ENCODE measurements around the gene AGA.

Gene AGA

GRCh38 chr4:177441803-177442622 is at the start of gene AGA:
AGA (minus strand) TSS chr4:177442437; CDS start chr4:177442375, 62 bp downstream.
- peak; percentile 96 for DNase-seq (ENCODE audit: low spot score)

- no peak for DNase-seq (ENCODE audit: low spot score)
Observed at GRCh38 chr4:177492022-177492421, 49.8 kb upstream of the AGA start.

- DNase-seq (ENCODE audit: low spot score) = no peak
Observed at GRCh38 chr4:177490769-177491168, 48.5 kb upstream of the AGA start.

GRCh38 chr4:177489471-177490246 is 47.4 kb upstream of the AGA start:
- peak; percentile 61 for DNase-seq (ENCODE audit: low spot score)

GRCh38 chr4:177487977-177488376 is 45.7 kb upstream of the AGA start:
- DNase-seq (ENCODE audit: low spot score) = peak; percentile 32

- DNase-seq (ENCODE audit: low spot score) = peak; percentile 78
Observed at GRCh38 chr4:177485528-177485927, 43.3 kb upstream of the AGA start.

GRCh38 chr4:177484613-177485021 is 42.4 kb upstream of the AGA start:
- peak; percentile 96 for DNase-seq (ENCODE audit: low spot score)

GRCh38 chr4:177483760-177484159 is 41.5 kb upstream of the AGA start:
- peak; percentile 3 for DNase-seq (ENCODE audit: low spot score)

GRCh38 chr4:177483271-177483670 is 41.0 kb upstream of the AGA start:
- DNase-seq (ENCODE audit: low spot score) = peak; percentile 27

- DNase-seq (ENCODE audit: low spot score) = no peak
Observed at GRCh38 chr4:177482367-177482766, 40.1 kb upstream of the AGA start.

GRCh38 chr4:177480795-177481194 is 38.6 kb upstream of the AGA start:
- peak; percentile 49 for DNase-seq (ENCODE audit: low spot score)

GRCh38 chr4:177479063-177479462 is 36.8 kb upstream of the AGA start:
- DNase-seq (ENCODE audit: low spot score) = no peak

- no peak for DNase-seq (ENCODE audit: low spot score)
Observed at GRCh38 chr4:177478496-177478895, 36.3 kb upstream of the AGA start.

GRCh38 chr4:177473991-177474390 is 31.8 kb upstream of the AGA start:
- DNase-seq (ENCODE audit: low spot score) = no peak

- DNase-seq (ENCODE audit: low spot score) = no peak
Observed at GRCh38 chr4:177464026-177464425, 21.8 kb upstream of the AGA start.

- no peak for DNase-seq (ENCODE audit: low spot score)
Observed at GRCh38 chr4:177461606-177462005, 19.4 kb upstream of the AGA start.

- no peak for DNase-seq (ENCODE audit: low spot score)
Observed at GRCh38 chr4:177460460-177460859, 18.2 kb upstream of the AGA start.

GRCh38 chr4:177455561-177455970 is 13.3 kb upstream of the AGA start:
- no peak for DNase-seq (ENCODE audit: low spot score)

GRCh38 chr4:177453116-177453515 is 10.9 kb upstream of the AGA start:
- no peak for DNase-seq (ENCODE audit: low spot score)

GRCh38 chr4:177451108-177451500 is 8.9 kb upstream of the AGA start:
- DNase-seq (ENCODE audit: low spot score) = peak; percentile 6

- no peak for DNase-seq (ENCODE audit: low spot score)
Observed at GRCh38 chr4:177450426-177451107, 8.3 kb upstream of the AGA start.

GRCh38 chr4:177448850-177449249 is 6.6 kb upstream of the AGA start:
- peak; percentile 2 for DNase-seq (ENCODE audit: low spot score)

Measured in kidney tubule cell (primary cell).